HG02798 (cell line): ENCODE data around the gene CLEC12A.
"Not testable (repeated sequence)": the region's sequence is repeated elsewhere in the genome, so short reads cannot be mapped to it uniquely, and the experiment has no call there.

Experiments used
- ATAC-seq: cut with Tn5 transposase; IDR thresholded peaks from one replicate; pipeline ENCODE4 v1.9.1; 2021; ENCODE audit warnings: mild to moderate bottlenecking; ENCODE audit not compliant: unreplicated experiment, poor library complexity

CLEC12A gene

DNA sequence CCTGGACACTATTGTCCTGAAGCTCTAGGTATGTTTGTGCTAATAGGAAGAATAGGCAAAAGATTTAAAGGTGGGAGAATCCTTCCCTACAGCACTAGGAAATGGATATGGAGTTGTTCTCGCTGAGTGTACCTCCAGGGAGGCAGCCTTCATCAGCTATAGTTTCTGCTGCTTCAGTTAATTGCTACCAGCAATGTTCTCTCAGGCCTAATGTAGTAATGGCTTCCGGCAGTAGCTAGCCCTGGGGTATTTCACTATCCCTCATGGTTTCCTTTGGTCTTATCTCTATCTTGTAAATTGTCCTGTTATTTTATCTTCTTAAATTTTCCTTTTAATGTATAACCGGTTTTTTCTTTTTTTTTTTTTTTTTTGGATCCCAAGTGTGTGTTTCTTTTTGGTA is 9.3 kb upstream of the CLEC12A start:
- ATAC-seq = no peak

GRCh38 chr12:9969673-9970072 is 1.5 kb upstream of the CLEC12A start:
- no peak for ATAC-seq

GRCh38 chr12:9973949-9974348 is 2.7 kb downstream of the CLEC12A start:
- no peak for ATAC-seq

DNA sequence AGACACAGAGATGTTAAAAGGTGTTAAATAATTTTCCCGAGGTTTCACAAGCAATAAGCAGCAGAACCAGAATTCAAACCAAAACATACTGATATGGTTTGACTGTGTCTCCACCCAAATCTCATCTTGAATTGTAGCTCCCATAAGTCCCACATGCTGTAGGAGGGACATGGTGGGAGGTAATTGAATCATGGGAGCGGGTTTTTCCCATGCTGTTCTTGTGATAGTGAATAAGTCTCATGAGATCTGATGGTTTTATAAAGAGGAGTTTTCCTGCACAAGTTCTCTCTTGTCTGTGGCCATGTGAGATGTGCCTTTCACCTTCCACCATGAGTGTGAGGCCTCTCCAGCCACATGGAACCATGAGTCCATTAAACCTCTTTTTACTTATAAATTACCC is 3.5 kb downstream of the CLEC12A start:
- not testable (repeated sequence) for ATAC-seq

DNA sequence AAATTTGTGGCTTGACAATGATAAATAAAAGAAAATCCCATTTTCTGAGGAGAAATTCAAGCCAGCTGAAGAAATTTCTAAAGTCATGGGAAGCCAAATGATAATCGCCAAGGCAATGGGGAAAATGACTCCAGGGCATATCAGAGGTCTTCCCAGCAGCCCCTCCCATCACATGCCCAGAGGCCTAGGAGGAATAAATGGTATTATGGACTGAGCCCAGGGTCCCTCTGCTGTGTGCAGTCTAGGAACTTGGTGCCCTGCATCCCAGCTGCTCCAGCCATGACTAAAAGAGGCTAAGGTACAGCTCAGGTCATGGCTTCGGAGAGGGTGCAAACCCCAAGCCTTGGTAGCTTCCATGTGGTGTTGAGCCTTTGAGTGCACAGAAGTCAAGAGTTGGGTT is 4.4 kb downstream of the CLEC12A start:
- no peak for ATAC-seq

DNA sequence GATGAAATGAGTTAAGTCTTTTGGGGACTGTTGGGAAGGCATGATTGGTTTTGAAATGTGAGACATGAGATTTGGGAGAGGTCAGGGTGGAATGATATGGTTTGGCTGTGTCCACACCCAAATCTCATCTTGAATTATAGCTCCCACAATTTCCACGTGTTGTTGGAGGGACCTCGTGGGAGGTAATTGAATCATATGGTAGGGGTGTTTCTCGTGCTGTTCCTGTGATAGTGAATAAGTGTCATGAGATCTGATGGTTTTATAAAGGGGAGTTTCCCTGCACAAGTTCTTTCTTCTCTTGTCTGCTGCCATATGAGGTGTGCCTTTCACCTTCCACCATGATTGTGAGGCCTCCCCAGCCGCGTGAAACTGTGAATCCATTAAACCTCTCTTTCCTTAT is 5.4 kb downstream of the CLEC12A start:
- not testable (repeated sequence) for ATAC-seq

DNA sequence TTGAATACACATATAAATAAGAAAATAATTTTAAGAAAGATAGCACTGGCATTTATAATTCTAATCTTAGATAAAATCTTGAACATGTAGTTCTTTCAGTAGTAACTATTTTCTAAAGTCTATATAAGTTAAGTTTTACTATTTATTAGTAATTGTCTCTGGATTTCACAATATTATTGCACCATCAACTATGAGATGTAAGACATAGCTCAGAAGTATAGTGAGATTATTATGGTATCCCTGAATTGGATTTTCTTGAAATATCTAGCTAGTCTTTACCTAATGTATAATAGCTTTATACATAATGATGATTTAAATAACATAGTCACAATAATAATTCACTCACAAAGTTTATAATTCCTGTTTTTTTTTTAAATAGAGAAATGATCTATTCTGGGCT is 6.7 kb downstream of the CLEC12A start:
- ATAC-seq = no peak

DNA sequence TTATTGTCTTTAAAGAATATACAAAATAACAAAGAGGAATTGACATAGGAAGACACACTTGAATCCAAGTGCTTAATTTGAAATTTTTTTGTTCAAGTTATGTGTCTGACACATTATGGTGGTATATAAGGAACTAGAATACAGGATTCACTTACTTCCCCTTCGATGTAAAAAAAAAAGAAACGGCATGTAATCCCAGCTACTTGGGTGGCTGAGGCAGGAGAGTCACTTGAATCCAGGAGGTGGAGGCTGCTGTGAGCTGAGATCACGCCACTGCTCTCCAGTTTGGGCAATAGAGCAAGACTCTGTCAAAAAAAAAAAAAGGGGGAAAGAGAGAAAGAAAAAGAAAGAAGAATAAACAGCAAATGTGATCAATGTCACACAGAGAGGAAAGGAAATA is 8.9 kb downstream of the CLEC12A start:
- no peak for ATAC-seq

DNA sequence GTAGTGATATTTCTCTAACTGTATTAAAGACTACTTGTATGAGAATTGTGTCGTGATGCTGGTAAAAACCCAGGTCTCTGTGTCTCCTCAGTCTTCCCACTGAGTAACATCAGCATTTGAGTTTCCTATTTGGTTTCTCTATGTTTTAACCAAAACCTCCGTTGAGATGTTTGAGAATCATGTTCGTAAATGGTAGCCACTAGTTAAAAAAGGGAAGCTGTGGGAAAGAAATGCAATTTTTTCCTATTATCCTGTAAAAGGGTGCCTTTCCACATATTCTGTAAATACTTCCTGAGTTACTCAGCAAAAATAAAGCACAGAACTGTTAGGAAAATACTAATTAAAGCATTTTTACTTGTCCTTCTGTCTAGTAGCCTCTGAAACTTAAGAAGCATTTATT is 20.7 kb downstream of the CLEC12A start:
- ATAC-seq = no peak

GRCh38 chr12:9992296-9992695 is 21.1 kb downstream of the CLEC12A start:
- no peak for ATAC-seq

GRCh38 chr12:9999016-9999415 is 27.8 kb downstream of the CLEC12A start, which contains the start of gene CLEC1B:
Gene CLEC1B, minus strand, starts transcription at chr12:9999121. Its CDS starts 21 bp downstream, at chr12:9999100.
- ATAC-seq = no peak

DNA sequence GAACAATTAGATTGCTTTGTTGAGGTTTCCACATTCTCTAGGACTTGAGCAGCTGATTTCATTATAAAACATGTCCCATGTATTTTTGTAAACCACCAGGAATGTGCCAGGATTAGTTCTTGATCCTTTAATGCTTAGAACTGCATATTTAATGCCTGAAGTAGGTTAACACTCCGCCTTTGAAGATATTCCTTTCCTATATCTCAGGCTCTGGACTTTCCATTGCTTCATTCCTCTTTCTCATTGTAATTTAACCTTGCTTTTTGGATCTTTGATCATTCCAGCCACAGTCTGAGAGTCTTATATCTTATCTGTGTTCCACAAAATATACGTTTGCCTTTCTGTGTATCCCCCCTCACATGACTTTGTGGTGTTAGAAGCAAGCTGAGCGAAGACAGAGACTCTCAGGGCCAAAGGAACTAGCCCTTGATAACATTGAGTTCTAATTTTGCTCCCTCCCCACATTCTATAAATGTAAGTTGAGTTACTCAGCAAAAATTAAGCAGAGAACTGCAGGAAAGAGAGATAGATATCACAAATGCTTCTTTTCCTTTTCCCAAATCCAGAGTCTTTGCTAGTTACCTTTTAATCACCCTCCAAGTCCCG is 30.1 kb downstream of the CLEC12A start:
- no peak for ATAC-seq

DNA sequence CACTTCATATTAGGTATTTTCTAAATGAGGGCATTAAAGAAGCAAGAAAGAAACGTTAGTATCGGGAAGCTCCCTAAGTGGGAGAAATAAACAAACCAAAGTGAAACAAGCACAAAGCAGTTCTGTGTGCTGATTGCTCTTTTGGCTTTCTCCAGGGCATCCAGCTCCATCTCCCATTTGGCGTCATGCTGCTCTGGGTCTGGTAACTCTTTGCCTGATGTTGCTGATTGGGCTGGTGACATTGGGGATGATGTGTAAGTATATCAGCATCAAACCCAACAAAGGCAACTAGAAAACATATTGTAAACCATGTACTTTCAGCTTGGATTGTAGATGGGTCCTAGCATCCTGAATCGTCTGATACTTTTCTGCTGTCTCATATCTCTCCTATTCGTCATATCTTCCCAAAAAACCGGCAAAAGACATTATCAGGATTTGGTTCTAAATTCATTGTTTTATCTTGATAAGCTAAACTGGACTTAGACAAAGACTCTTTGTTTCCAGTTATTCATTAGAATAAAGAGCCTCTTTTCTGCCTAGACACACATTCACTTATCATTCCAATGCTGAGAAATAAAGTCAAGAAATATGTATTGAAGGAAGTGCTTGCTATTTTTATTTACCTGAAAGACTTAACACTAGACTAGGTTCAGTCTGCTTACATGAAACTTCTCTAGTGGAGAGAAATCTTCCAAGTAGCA is 41.6 kb downstream of the CLEC12A start:
- no peak for ATAC-seq

GRCh38 chr12:10015450-10015849 is 44.2 kb downstream of the CLEC12A start:
- ATAC-seq = no peak

- ATAC-seq = no peak
These were observed 45.7 kb downstream of the CLEC12A start for GRCh38 chr12:10016881-10017280.

GRCh38 chr12:10018386-10018785 is 47.2 kb downstream of the CLEC12A start:
- ATAC-seq = no peak

- no peak for ATAC-seq
These were observed 50.1 kb downstream of the CLEC12A start for GRCh38 chr12:10021342-10021741.

- ATAC-seq = no peak
These were observed 54.0 kb downstream of the CLEC12A start for GRCh38 chr12:10025236-10025635.

DNA sequence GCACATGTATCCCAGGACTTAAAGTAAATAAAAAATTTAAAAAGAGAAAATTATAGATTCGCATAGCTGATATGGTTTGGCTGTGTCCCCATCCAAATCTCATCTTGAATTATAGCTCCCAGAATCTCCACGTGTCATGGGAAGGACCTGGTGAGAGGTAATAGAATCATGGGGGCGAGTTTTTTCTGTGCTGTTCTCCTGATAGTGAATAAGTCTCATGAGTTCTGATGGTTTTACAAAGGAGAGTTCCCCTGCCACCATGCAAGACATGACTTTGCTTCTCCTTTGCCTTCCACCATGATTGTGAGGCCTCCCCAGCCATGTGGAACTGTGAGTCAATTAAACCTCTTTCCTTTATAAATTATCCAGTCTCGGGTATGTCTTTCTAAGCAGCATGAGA is 55.5 kb downstream of the CLEC12A start:
- not testable (repeated sequence) for ATAC-seq

GRCh38 chr12:10027311-10027710 is 56.1 kb downstream of the CLEC12A start:
- no peak for ATAC-seq

DNA sequence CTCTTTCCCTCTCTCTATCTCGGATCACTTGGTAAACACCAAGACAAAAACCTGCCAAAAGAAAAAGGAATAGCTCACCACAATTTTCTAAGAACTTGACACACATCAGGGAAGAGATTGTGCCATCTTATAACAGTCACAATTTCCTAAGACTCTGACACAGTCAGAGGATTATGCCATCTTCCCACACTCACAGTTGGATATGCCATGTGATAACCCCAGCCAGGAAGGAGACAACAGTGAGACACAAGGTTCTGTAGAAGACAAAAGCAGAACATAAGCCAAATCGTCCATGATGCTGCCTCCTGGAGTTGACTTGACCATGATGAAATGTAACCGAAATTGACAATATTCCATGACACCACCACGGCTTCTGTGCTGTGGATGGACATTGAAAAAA is 56.5 kb downstream of the CLEC12A start:
- ATAC-seq = no peak

GRCh38 chr12:10030446-10030845 is 59.2 kb downstream of the CLEC12A start, which contains the start of gene CLEC9A:
Gene CLEC9A, plus strand, starts transcription at chr12:10030682. Its CDS starts 22,006 bp downstream, at chr12:10052688.
- no peak for ATAC-seq
